PC-9 (cell line): Measurements from ENCODE around the gene PDSS1. TPM values are rescaled to one million over a fixed set of nuclear protein-coding genes. Genes with fewer than 3 reads are reported as not detected.
"Not testable (repeated sequence)": the region's sequence is repeated elsewhere in the genome, so short reads cannot be mapped to it uniquely, and the experiment has no call there.

Experiments used
- BruUV-seq: library from RNA; stranded (reverse); fragments of 400-500 nt; replicated peaks from 2 replicates; lab custom pipeline; 2021; lab: Mats Ljungman, UMichigan
- CTCF ChIA-PET: fragments of 300-600 bp; sonication (Branson Sonifier 250); formaldehyde crosslinking; loops from one replicate; lab custom pipeline; 2022; ENCODE audit warnings: antibody characterized with exemption; lab: Charles Lee
- POLR2A ChIA-PET: fragments of 300-600 bp; sonication (Branson Sonifier 250); formaldehyde crosslinking; loops from one replicate; lab custom pipeline; 2022; ENCODE audit warnings: antibody characterized with exemption; ENCODE audit not compliant: unreplicated experiment; lab: Charles Lee
- DNase-seq, 2 experiments: peaks; one replicate each; pipeline versions ENCODE4 v3.0.0 to v3.0.0-alpha.2; 2015 to 2022; ENCODE audit warnings: mixed read lengths in 1 of 2
- H2AFZ ChIP-seq: fragments of 200-600 bp; sonication (generic); 2 replicates; pipeline ENCODE4 v1.8.1; 2017; ENCODE audit warnings: antibody characterized with exemption
- H3F3A ChIP-seq: fragments of 200-600 bp; sonication (generic); 2 replicates; pipeline ENCODE4 v1.8.1; 2017; ENCODE audit warnings: antibody characterized with exemption, mild to moderate bottlenecking, low read depth; ENCODE audit not compliant: insufficient read depth
- H3K27ac ChIP-seq: fragments of 200-600 bp; sonication (generic); 2 replicates; pipeline ENCODE4 v1.6.1; 2016; ENCODE audit warnings: mixed run types
- H3K27me3 ChIP-seq: fragments of 200-600 bp; sonication (generic); 2 replicates; pipeline ENCODE4 v1.6.1; 2016; ENCODE audit warnings: low read depth, mixed run types; ENCODE audit not compliant: insufficient read depth
- H3K36me3 ChIP-seq: fragments of 200-600 bp; sonication (generic); 2 replicates; pipeline ENCODE4 v1.6.1; 2016; ENCODE audit warnings: low read depth, mixed run types
- H3K4me1 ChIP-seq: fragments of 200-600 bp; sonication (generic); replicated peaks from 2 replicates; pipeline ENCODE4 v1.6.1; 2016; ENCODE audit warnings: mixed run types; ENCODE audit not compliant: insufficient read depth
- H3K4me2 ChIP-seq: fragments of 200-600 bp; sonication (generic); 2 replicates; pipeline ENCODE4 v1.6.1; 2017; ENCODE audit warnings: mixed run types
- H3K4me3 ChIP-seq: fragments of 200-600 bp; sonication (generic); 2 replicates; pipeline ENCODE4 v1.6.1; 2016; ENCODE audit warnings: mixed run types
- H3K79me2 ChIP-seq: fragments of 200-600 bp; sonication (generic); 2 replicates; pipeline ENCODE4 v1.6.1; 2017; ENCODE audit warnings: low read depth, mixed run types
- H3K9me2 ChIP-seq: fragments of 200-600 bp; sonication (generic); 2 replicates; pipeline ENCODE4 v1.8.1; 2017; ENCODE audit warnings: mild to moderate bottlenecking; ENCODE audit not compliant: insufficient read depth
- H3K9me3 ChIP-seq: fragments of 200-600 bp; sonication (generic); 2 replicates; pipeline ENCODE4 v1.8.1; 2016; ENCODE audit warnings: low read depth; ENCODE audit not compliant: insufficient read depth
- H4K20me1 ChIP-seq: fragments of 200-600 bp; sonication (generic); 2 replicates; pipeline ENCODE4 v1.8.1; 2017; ENCODE audit not compliant: insufficient read depth
- EZH2 ChIP-seq: fragments of 200-600 bp; sonication (generic); IDR thresholded peaks from 2 replicates; pipeline ENCODE4 v1.8.0; 2017; ENCODE audit warnings: antibody characterized with exemption, low read depth
- intact Hi-C: fragments of 100-400 bp; cut with micrococcal nuclease; formaldehyde crosslinking; loops from one replicate; pipeline ENCODE4 v1.10.0; 2022; ENCODE audit not compliant: unreplicated experiment
- total RNA-seq: library from RNA; stranded (reverse); gene quantifications from 2 replicates; pipeline ENCODE4 v1.2.3, GENCODE V29; 2021
- TF ChIP-seq, protein P1 (sequence below): fragments of 200-600 bp; sonication (generic); conservative IDR thresholded peaks from 2 replicates; pipeline ENCODE4 v1.6.1; 2017; ENCODE audit warnings: mixed run types, antibody characterized with exemption, mild to moderate bottlenecking, moderate library complexity

PDSS1 gene
- total RNA-seq, 1 experiment from 2014 or later: 5.6 TPM

DNA sequence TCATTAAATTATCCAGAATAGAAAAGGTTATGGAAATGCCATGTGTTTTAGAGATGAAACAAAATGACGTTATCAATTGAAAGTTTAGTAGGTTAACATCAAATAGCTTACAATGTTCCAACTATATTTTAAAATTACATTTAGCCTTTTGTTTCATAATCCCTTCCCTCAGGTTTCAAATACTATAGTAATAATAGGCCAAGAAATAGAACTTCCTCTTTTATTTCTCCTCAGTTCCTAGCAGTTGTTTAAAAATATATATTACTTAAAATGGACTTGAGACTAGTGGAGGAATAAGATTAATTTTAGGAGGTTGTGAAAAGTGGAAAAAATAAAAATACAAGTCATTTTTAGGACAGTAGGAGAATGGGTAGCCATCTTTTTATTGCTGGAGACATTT, 16.4 kb upstream of the PDSS1 start:
- no peaks in the 10 kb centered on the region for H3K4me1 ChIP-seq
- H3K4me3 ChIP-seq: no peak overlapping the region
- no peaks in the 10 kb centered on the region for H3K9me2 ChIP-seq
- H3F3A ChIP-seq: no peaks in the 10 kb centered on the region
- ChIA-PET CTCF (no interaction called here), POLR2A (no interaction called here)
- no peaks in the 10 kb centered on the region for H3K79me2 ChIP-seq
- TF ChIP-seq EZH2: no peak
- TF ChIP-seq, protein P1, sequence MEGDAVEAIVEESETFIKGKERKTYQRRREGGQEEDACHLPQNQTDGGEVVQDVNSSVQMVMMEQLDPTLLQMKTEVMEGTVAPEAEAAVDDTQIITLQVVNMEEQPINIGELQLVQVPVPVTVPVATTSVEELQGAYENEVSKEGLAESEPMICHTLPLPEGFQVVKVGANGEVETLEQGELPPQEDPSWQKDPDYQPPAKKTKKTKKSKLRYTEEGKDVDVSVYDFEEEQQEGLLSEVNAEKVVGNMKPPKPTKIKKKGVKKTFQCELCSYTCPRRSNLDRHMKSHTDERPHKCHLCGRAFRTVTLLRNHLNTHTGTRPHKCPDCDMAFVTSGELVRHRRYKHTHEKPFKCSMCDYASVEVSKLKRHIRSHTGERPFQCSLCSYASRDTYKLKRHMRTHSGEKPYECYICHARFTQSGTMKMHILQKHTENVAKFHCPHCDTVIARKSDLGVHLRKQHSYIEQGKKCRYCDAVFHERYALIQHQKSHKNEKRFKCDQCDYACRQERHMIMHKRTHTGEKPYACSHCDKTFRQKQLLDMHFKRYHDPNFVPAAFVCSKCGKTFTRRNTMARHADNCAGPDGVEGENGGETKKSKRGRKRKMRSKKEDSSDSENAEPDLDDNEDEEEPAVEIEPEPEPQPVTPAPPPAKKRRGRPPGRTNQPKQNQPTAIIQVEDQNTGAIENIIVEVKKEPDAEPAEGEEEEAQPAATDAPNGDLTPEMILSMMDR: no peak
- DNase-seq: no peak
- intact Hi-C loops: no loop called here
- no peak overlapping the region for H3K27ac ChIP-seq
- H3K9me3 ChIP-seq: no peaks in the 10 kb centered on the region
- BruUV-seq: no TSS peak
- H2AFZ ChIP-seq: no peak overlapping the region
- no peaks in the 10 kb centered on the region for H3K36me3 ChIP-seq
- no peaks in the 10 kb centered on the region for H3K27me3 ChIP-seq
- H4K20me1 ChIP-seq: no peaks in the 10 kb centered on the region
- no peak overlapping the region for H3K4me2 ChIP-seq

DNA sequence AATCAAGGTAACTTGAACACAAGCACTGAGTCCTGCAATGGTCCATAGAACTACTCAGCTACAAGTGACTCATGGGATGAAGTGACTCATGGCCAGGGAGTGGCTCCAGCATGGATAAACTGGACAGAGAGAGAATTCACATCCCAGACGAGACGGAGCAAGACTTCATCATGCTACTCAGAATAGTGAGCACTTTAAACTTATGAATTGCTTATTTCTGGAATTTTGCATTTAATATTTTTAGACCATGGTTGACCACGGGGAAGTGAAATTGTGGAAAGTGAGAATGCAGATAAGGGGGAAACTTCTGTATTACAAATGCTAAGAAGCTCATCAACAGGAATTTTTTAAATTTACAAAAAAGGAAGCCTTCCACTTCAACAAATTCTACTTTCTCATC, 15.5 kb upstream of the PDSS1 start:
- intact Hi-C loops, H3K4me3 ChIP-seq, BruUV-seq, H3K9me3 ChIP-seq, H3K4me2 ChIP-seq, CTCF ChIA-PET, H3K27me3 ChIP-seq, H3K4me1 ChIP-seq, H4K20me1 ChIP-seq, POLR2A ChIA-PET, H3K9me2 ChIP-seq, H2AFZ ChIP-seq, H3F3A ChIP-seq, H3K27ac ChIP-seq, H3K36me3 ChIP-seq, H3K79me2 ChIP-seq: not testable (repeated sequence)
- peak in 1 of 2 experiments; percentile 4 for DNase-seq

DNA sequence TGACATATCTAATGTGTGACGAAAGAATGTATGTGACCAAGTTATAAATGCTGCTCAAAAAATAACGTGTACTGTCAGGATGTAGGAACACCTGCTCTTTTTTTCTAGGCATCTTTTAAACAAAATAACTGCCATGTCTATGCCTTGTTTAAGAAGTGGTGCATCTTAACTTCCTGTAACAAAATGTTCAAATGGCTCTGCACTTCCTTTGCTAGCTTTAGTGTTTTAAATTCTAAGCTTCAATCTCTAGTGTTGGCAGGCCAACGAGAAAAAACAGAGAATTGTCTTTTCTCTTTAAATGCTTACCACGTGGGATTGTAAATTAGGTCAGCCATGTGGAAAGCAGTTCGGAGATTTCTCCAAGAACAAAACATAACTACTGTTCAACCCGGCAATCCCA, 14.6 kb upstream of the PDSS1 start:
- Histone ChIP-seq H3K4me2 (no peak overlapping the region), H2AFZ (no peak overlapping the region), H3K27ac (no peak overlapping the region), H3F3A (no peaks in the 10 kb centered on the region), H3K79me2 (no peaks in the 10 kb centered on the region), H4K20me1 (no peaks in the 10 kb centered on the region), H3K27me3 (no peaks in the 10 kb centered on the region), H3K4me3 (no peak overlapping the region), H3K9me2 (no peaks in the 10 kb centered on the region), H3K36me3 (no peaks in the 10 kb centered on the region), H3K9me3 (no peaks in the 10 kb centered on the region), H3K4me1 (no peaks in the 10 kb centered on the region)
- CTCF ChIA-PET: no interaction called here
- no peak for DNase-seq
- TF ChIP-seq, protein P1: no peak
- no peak for TF ChIP-seq EZH2
- POLR2A ChIA-PET: no interaction called here
- intact Hi-C loops: no loop called here
- no TSS peak for BruUV-seq

DNA sequence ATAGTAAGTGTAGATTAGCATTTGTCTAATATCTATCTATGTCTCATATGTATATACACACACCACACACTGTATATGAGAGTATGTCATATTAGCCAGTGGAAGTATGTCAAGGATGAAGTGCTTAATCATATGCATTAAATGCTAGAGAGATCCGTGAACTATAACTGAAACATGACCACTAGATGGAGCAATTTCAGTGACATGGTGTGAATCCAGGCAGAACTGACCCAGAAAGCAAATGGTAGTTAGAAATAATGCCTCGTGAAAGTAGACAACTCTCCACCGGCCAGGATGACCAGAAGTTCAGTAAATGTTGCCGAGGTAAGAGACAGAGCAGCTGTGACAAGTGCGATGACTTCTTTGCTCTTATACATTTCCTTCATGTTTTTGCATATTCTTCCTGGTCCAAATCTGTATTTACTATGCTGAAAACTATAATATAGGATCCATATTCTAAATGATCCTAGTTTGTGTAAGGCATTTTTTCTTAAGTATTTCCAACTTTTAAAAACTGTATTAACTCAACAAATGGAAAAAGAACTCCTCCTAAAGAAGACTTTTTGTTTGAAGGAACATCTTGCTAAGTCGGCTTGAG, 12.7 kb upstream of the PDSS1 start:
- H3K4me2 ChIP-seq, H3K27ac ChIP-seq, H3K27me3 ChIP-seq, H3K9me2 ChIP-seq, DNase-seq, H4K20me1 ChIP-seq, H3K4me3 ChIP-seq, intact Hi-C loops, H3K36me3 ChIP-seq, H3F3A ChIP-seq, H3K9me3 ChIP-seq, H3K79me2 ChIP-seq, H2AFZ ChIP-seq, POLR2A ChIA-PET, CTCF ChIA-PET, H3K4me1 ChIP-seq, BruUV-seq: not testable (repeated sequence)
- TF ChIP-seq, protein P1: peak; percentile 55
